Karpas-422 (cell line): ENCODE measurements around the gene SORCS2. TPM values are rescaled to one million over a fixed set of nuclear protein-coding genes. Genes with fewer than 3 reads are reported as not detected.

Source experiments
- DNase-seq: peaks from one replicate; pipeline ENCODE4 v3.0.0-alpha.2; 2015
- H2AFZ ChIP-seq: fragments of 200-600 bp; sonication (generic); 2 replicates; pipeline ENCODE4 v1.6.1; 2014; ENCODE audit warnings: antibody characterized with exemption, low read length, mixed read lengths
- H3K27ac ChIP-seq: fragments of 200-600 bp; sonication (generic); 2 replicates; pipeline ENCODE4 v1.5.1; 2014; ENCODE audit warnings: mild to moderate bottlenecking, low read length, moderate library complexity
- H3K27me3 ChIP-seq: fragments of 200-600 bp; sonication (generic); 2 replicates; pipeline ENCODE4 v1.6.1; 2014; ENCODE audit warnings: low read length, mixed read lengths
- H3K36me3 ChIP-seq: fragments of 200-600 bp; sonication (generic); 2 replicates; pipeline ENCODE4 v1.6.1; 2014; ENCODE audit warnings: low read length, mixed read lengths; ENCODE audit not compliant: insufficient read depth
- H3K4me1 ChIP-seq: fragments of 200-600 bp; sonication (generic); 2 replicates; pipeline ENCODE4 v1.6.1; 2014; ENCODE audit warnings: mild to moderate bottlenecking, low read length, mixed read lengths
- H3K4me2 ChIP-seq: fragments of 200-600 bp; sonication (generic); 2 replicates; pipeline ENCODE4 v1.6.1; 2014; ENCODE audit warnings: low read length, low read depth, mild to moderate bottlenecking; ENCODE audit not compliant: poor library complexity, severe bottlenecking
- H3K4me3 ChIP-seq: fragments of 200-600 bp; sonication (generic); 2 replicates; pipeline ENCODE4 v1.5.1; 2014; ENCODE audit warnings: mild to moderate bottlenecking, antibody characterized with exemption, low read length, mixed read lengths
- H3K79me2 ChIP-seq: fragments of 200-600 bp; sonication (generic); 2 replicates; pipeline ENCODE4 v1.6.1; 2014; ENCODE audit warnings: mild to moderate bottlenecking, low read length, mixed read lengths
- H3K9ac ChIP-seq: fragments of 200-600 bp; sonication (generic); 2 replicates; pipeline ENCODE4 v1.6.0; 2014; ENCODE audit warnings: low read length
- H3K9me2 ChIP-seq: fragments of 200-600 bp; sonication (generic), shearing (Covaris generic); replicated peaks from 2 replicates; pipeline ENCODE4 v1.6.0; 2014; ENCODE audit warnings: mild to moderate bottlenecking, low read length, moderate library complexity; ENCODE audit not compliant: insufficient read depth
- H3K9me3 ChIP-seq: fragments of 300-700, 200-600 bp; sonication (generic); 2 replicates; pipeline ENCODE4 v1.6.1; 2014; ENCODE audit warnings: low read length, mixed read lengths
- H4K20me1 ChIP-seq: fragments of 200-600 bp; sonication (generic); 2 replicates; pipeline ENCODE4 v1.6.1; 2014; ENCODE audit warnings: mild to moderate bottlenecking, antibody characterized with exemption, low read length, low read depth; ENCODE audit not compliant: insufficient read depth
- total RNA-seq: library from RNA; depleted of rRNA; stranded (reverse); fragments of >200 nt; shearing (Covaris generic); gene quantifications from 2 replicates; pipeline ENCODE4 v1.2.3, GENCODE V29; 2014; ENCODE audit warnings: low replicate concordance

SORCS2 gene
- total RNA-seq, 1 experiment from 2014 or later: not detected

GRCh38 chr4:7674706-7675105, 482.4 kb downstream of the SORCS2 start:
- H3K4me1 ChIP-seq: peaks cover 4% of the 10 kb centered on the region; the same call in 1 of the 2 replicates
- no peaks in the 10 kb centered on the region for H3K36me3 ChIP-seq
- no peaks in the 10 kb centered on the region for H3K9me2 ChIP-seq
- H3K4me3 ChIP-seq: no peak overlapping the region
- no peak overlapping the region for H3K27ac ChIP-seq
- no peaks in the 10 kb centered on the region for H3K79me2 ChIP-seq
- H2AFZ ChIP-seq: no peak overlapping the region
- no peaks in the 10 kb centered on the region for H3K27me3 ChIP-seq
- no peak overlapping the region for H3K4me2 ChIP-seq
- no peaks in the 10 kb centered on the region for H3K9me3 ChIP-seq
- no peak overlapping the region for H3K9ac ChIP-seq
- no peak for DNase-seq
- H4K20me1 ChIP-seq: no peaks in the 10 kb centered on the region

- Histone ChIP-seq H3K4me2 (no peak overlapping the region), H3K9me2 (no peaks in the 10 kb centered on the region), H4K20me1 (no peaks in the 10 kb centered on the region), H3K79me2 (no peaks in the 10 kb centered on the region), H3K9ac (no peak overlapping the region), H3K4me1 (peaks cover 4% of the 10 kb centered on the region; the same call in 1 of the 2 replicates), H3K36me3 (no peaks in the 10 kb centered on the region), H3K27ac (no peak overlapping the region), H3K27me3 (no peaks in the 10 kb centered on the region), H3K9me3 (no peaks in the 10 kb centered on the region), H3K4me3 (no peak overlapping the region), H2AFZ (no peak overlapping the region)
- no peak for DNase-seq
Measured at GRCh38 chr4:7675136-7675535, 482.8 kb downstream of the SORCS2 start.

- Histone ChIP-seq H3K27ac (no peak overlapping the region), H3K4me1 (peaks cover 4% of the 10 kb centered on the region; the same call in 1 of the 2 replicates), H3K9me3 (no peaks in the 10 kb centered on the region), H3K9ac (no peak overlapping the region), H3K36me3 (no peaks in the 10 kb centered on the region), H2AFZ (no peak overlapping the region), H3K79me2 (no peaks in the 10 kb centered on the region), H4K20me1 (no peaks in the 10 kb centered on the region), H3K27me3 (no peaks in the 10 kb centered on the region), H3K9me2 (no peaks in the 10 kb centered on the region), H3K4me3 (no peak overlapping the region), H3K4me2 (no peak overlapping the region)
- no peak for DNase-seq
Measured at GRCh38 chr4:7675612-7676320, 483.4 kb downstream of the SORCS2 start.

GRCh38 chr4:7676398-7676922, 484.1 kb downstream of the SORCS2 start:
- Histone ChIP-seq H3K4me1 (peaks cover 4% of the 10 kb centered on the region; the same call in 1 of the 2 replicates), H3K36me3 (no peaks in the 10 kb centered on the region), H2AFZ (no peak overlapping the region), H3K4me2 (no peak overlapping the region), H3K9me2 (no peaks in the 10 kb centered on the region), H4K20me1 (no peaks in the 10 kb centered on the region), H3K27me3 (no peaks in the 10 kb centered on the region), H3K4me3 (no peak overlapping the region), H3K79me2 (no peaks in the 10 kb centered on the region), H3K9ac (no peak overlapping the region), H3K27ac (no peak overlapping the region), H3K9me3 (no peaks in the 10 kb centered on the region)
- DNase-seq: no peak

GRCh38 chr4:7677086-7677485, 484.7 kb downstream of the SORCS2 start:
- Histone ChIP-seq H3K4me1 (peaks cover 4% of the 10 kb centered on the region; the same call in 1 of the 2 replicates), H3K9me3 (no peaks in the 10 kb centered on the region), H3K4me2 (no peak overlapping the region), H3K9ac (no peak overlapping the region), H3K79me2 (no peaks in the 10 kb centered on the region), H3K36me3 (no peaks in the 10 kb centered on the region), H3K27ac (no peak overlapping the region), H3K4me3 (no peak overlapping the region), H4K20me1 (no peaks in the 10 kb centered on the region), H2AFZ (no peak overlapping the region), H3K9me2 (no peaks in the 10 kb centered on the region), H3K27me3 (no peaks in the 10 kb centered on the region)
- no peak for DNase-seq

GRCh38 chr4:7677799-7678301, 485.5 kb downstream of the SORCS2 start:
- H3K4me3 ChIP-seq: no peak overlapping the region
- no peaks in the 10 kb centered on the region for H3K9me2 ChIP-seq

GRCh38 chr4:7678318-7678852, 486.0 kb downstream of the SORCS2 start:
- no peak for DNase-seq
- H3K4me3 ChIP-seq: no peak overlapping the region

More at GRCh38 chr4:7677799-7678301, 485.5 kb downstream of the SORCS2 start:
- no peak overlapping the region for H3K9ac ChIP-seq
- no peak overlapping the region for H2AFZ ChIP-seq
- H3K4me2 ChIP-seq: no peak overlapping the region
- H3K9me3 ChIP-seq: no peaks in the 10 kb centered on the region
- peaks cover 4% of the 10 kb centered on the region; the same call in 1 of the 2 replicates for H3K4me1 ChIP-seq
- no peaks in the 10 kb centered on the region for H3K79me2 ChIP-seq
- H3K36me3 ChIP-seq: no peaks in the 10 kb centered on the region
- no peak for DNase-seq
- no peaks in the 10 kb centered on the region for H4K20me1 ChIP-seq
- H3K27ac ChIP-seq: no peak overlapping the region
- H3K27me3 ChIP-seq: no peaks in the 10 kb centered on the region

GRCh38 chr4:7679406-7680040, 487.2 kb downstream of the SORCS2 start:
- Histone ChIP-seq H3K4me1 (peaks cover 4% of the 10 kb centered on the region; the same call in 1 of the 2 replicates), H3K9me2 (no peaks in the 10 kb centered on the region), H3K9ac (no peak overlapping the region), H3K27ac (no peak overlapping the region), H3K4me2 (no peak overlapping the region), H4K20me1 (no peaks in the 10 kb centered on the region), H3K79me2 (no peaks in the 10 kb centered on the region), H3K36me3 (no peaks in the 10 kb centered on the region), H3K9me3 (no peaks in the 10 kb centered on the region), H3K4me3 (no peak overlapping the region), H3K27me3 (no peaks in the 10 kb centered on the region), H2AFZ (no peak overlapping the region)
- DNase-seq: no peak

More at GRCh38 chr4:7678318-7678852, 486.0 kb downstream of the SORCS2 start:
- H3K4me2 ChIP-seq: no peak overlapping the region
- H2AFZ ChIP-seq: no peak overlapping the region
- H3K36me3 ChIP-seq: no peaks in the 10 kb centered on the region
- H3K27ac ChIP-seq: no peak overlapping the region
- no peaks in the 10 kb centered on the region for H3K27me3 ChIP-seq
- H4K20me1 ChIP-seq: no peaks in the 10 kb centered on the region
- no peaks in the 10 kb centered on the region for H3K9me3 ChIP-seq
- peaks cover 4% of the 10 kb centered on the region; the same call in 1 of the 2 replicates for H3K4me1 ChIP-seq
- H3K9ac ChIP-seq: no peak overlapping the region
- no peaks in the 10 kb centered on the region for H3K9me2 ChIP-seq
- H3K79me2 ChIP-seq: no peaks in the 10 kb centered on the region
